ENCODE measurements around the gene FOXP1. TPM values are rescaled to one million over a fixed set of nuclear protein-coding genes. Genes with fewer than 3 reads are reported as not detected.
A peak's percentile ranks its signal among the peaks of the same experiment; 100 is the strongest.

The FOXP1 gene
- polyA plus RNA-seq, 4 donors = 4.9 to 66.5 (median 15.3) TPM

DNA sequence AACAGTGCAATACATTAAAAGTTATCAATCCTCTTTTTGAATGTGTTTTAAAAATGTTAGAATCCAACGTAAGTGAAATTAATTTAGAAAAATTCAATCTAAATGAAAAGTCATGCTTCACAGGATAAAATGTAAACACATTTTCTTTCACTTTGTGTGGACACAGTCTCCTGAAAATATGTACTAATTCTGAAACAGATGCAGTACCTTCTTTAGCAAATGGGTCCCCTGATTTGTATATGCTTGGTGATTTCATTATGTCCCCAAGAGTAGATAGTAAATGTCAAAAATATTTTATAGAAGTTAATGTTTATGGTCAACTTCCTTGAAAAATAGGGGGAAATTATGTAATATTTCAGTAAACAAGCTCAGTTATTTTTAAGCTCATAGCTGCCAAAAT is 28.9 kb downstream of the FOXP1 start:
- Histone ChIP-seq H3K27me3 (ENCODE audit: control insufficient read depth in 3 of 3, insufficient read depth in 3 of 3, low read length in 3 of 3) (no peaks in the 10 kb centered on the region), H3K9me3 (ENCODE audit: control insufficient read depth in 2 of 2, insufficient read depth in 1 of 2, low read depth in 1 of 2, low read length in 1 of 2) (peaks cover 0 to 4% of the 10 kb centered on the region in 2 donors), H3K4me1 (ENCODE audit: control insufficient read depth in 3 of 3, insufficient read depth in 2 of 3, low read depth in 1 of 3, low read length in 2 of 3) (peaks cover 0 to 2% (median 0%) of the 10 kb centered on the region in 3 donors), H3K36me3 (ENCODE audit: control insufficient read depth in 3 of 3, insufficient read depth in 2 of 3, low read depth in 1 of 3, low read length in 3 of 3) (peaks cover 0 to 16% (median 0%) of the 10 kb centered on the region in 3 donors), H3K4me3 (ENCODE audit: low read depth in 1 of 3, low read length in 3 of 3) (no peak overlapping the region), H3K27ac (ENCODE audit: low read depth in 1 of 3, low read length in 2 of 3) (no peak overlapping the region)
- no peak for DNase-seq
- peak; percentile 5 for FAIRE-seq
- 80 to 93% (median 84%) methylated on average over 1 of the region's 1 CpG for WGBS, 3 donors

DNA sequence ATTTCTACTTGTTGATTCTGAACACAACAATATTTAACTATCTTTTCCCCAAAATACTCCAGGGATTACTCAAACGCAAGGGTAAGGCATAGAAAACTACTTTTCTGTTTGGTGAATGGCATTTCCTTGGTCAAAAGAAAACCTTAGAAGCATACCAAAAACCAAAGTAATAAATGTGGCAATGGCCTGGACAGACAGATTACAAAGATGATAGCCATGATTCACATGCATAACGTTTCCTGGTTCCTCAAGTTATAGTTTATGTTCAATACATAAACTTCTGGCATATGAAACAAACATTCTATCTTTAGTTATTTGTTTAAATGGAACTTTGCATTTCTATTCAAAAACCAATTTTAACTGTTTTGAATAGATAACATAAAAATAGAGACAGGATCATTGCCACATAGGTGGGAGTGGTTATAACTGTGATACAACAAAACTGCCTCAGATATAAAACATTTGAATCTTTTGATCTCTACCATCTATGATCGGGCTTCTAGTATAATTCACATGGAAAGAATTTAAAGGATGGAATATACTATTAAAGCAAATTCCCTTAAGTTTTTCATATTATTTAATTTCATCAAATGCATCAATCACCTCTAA is 32.1 kb downstream of the FOXP1 start:
- Histone ChIP-seq H3K9me3 (ENCODE audit: control insufficient read depth in 2 of 2, insufficient read depth in 1 of 2, low read depth in 1 of 2, low read length in 1 of 2) (no peaks in the 10 kb centered on the region), H3K36me3 (ENCODE audit: control insufficient read depth in 3 of 3, insufficient read depth in 2 of 3, low read depth in 1 of 3, low read length in 3 of 3) (peaks cover 0 to 8% (median 0%) of the 10 kb centered on the region in 3 donors), H3K4me1 (ENCODE audit: control insufficient read depth in 3 of 3, insufficient read depth in 2 of 3, low read depth in 1 of 3, low read length in 2 of 3) (peaks cover 4 to 33% (median 4%) of the 10 kb centered on the region in 3 donors), H3K27me3 (ENCODE audit: control insufficient read depth in 3 of 3, insufficient read depth in 3 of 3, low read length in 3 of 3) (no peaks in the 10 kb centered on the region), H3K27ac (ENCODE audit: low read depth in 1 of 3, low read length in 2 of 3) (peak overlapping the region in 1 of 3 donors; percentile 4), H3K4me3 (ENCODE audit: low read depth in 1 of 3, low read length in 3 of 3) (no peak overlapping the region)
- FAIRE-seq (no peak), DNase-seq (no peak)
- WGBS, 3 donors = 69 to 85% (median 79%) methylated on average over 3 of the region's 3 CpGs

- no peak overlapping the region for H3K4me3 ChIP-seq (ENCODE audit: low read depth in 1 of 3, low read length in 3 of 3)
- FAIRE-seq = no peak
- WGBS, 3 donors = 84 to 95% (median 92%) methylated on average over 7 of the region's 7 CpGs
These were observed 33.6 kb downstream of the FOXP1 start for GRCh38 chr3:71549951-71550350.

DNA sequence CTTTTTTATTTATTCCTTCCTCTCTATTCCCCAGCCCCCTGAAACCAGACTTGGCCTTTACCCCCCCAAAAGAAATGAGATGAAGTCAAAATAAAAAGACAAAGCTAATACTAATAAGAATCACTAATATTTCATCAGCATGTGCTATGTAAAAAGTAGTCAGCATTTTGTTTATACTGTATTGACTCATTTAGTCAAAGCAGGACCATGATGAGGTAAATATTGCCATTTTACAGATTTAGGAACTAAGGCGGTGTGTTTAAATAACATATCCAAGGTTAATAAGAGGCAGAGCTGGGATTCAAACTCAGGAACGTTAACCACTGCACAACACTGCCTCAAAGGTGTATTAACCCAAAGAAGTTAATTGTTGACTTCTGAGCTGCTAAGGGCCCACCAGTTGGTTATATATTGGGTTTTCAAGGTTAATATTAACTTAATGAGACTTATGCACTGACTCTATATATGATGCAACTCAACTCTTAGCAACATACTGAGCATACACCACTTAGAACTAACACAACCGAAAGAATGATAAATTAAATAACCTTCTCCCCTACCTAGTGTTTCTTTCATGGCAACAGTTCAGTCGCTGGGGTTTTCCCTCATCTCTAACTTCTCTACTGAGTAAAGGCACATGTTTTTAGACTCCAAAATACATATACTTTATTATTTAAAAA is 34.7 kb downstream of the FOXP1 start:
- Histone ChIP-seq H3K9me3 (ENCODE audit: control insufficient read depth in 2 of 2, insufficient read depth in 1 of 2, low read depth in 1 of 2, low read length in 1 of 2) (no peaks in the 10 kb centered on the region), H3K27ac (ENCODE audit: low read depth in 1 of 3, low read length in 2 of 3) (peak overlapping the region in 1 of 3 donors; percentile 86), H3K27me3 (ENCODE audit: control insufficient read depth in 3 of 3, insufficient read depth in 3 of 3, low read length in 3 of 3) (no peaks in the 10 kb centered on the region), H3K4me3 (ENCODE audit: low read depth in 1 of 3, low read length in 3 of 3) (peak overlapping the region in 1 of 3 donors; percentile 11), H3K36me3 (ENCODE audit: control insufficient read depth in 3 of 3, insufficient read depth in 2 of 3, low read depth in 1 of 3, low read length in 3 of 3) (peaks cover 0 to 12% (median 0%) of the 10 kb centered on the region in 3 donors), H3K4me1 (ENCODE audit: control insufficient read depth in 3 of 3, insufficient read depth in 2 of 3, low read depth in 1 of 3, low read length in 2 of 3) (peaks cover 4 to 42% (median 4%) of the 10 kb centered on the region in 3 donors)
- no peak for FAIRE-seq
- DNase-seq = peak in 1 of 2 donors; percentile 69
- WGBS, 3 donors = 80 to 86% (median 84%) methylated on average over 4 of the region's 4 CpGs

More at GRCh38 chr3:71549951-71550350, 33.6 kb downstream of the FOXP1 start:
- Histone ChIP-seq H3K27me3 (ENCODE audit: control insufficient read depth in 3 of 3, insufficient read depth in 3 of 3, low read length in 3 of 3) (no peaks in the 10 kb centered on the region), H3K27ac (ENCODE audit: low read depth in 1 of 3, low read length in 2 of 3) (no peak overlapping the region), H3K4me1 (ENCODE audit: control insufficient read depth in 3 of 3, insufficient read depth in 2 of 3, low read depth in 1 of 3, low read length in 2 of 3) (peaks cover 4 to 42% (median 4%) of the 10 kb centered on the region in 3 donors), H3K36me3 (ENCODE audit: control insufficient read depth in 3 of 3, insufficient read depth in 2 of 3, low read depth in 1 of 3, low read length in 3 of 3) (peaks cover 0 to 12% (median 0%) of the 10 kb centered on the region in 3 donors), H3K9me3 (ENCODE audit: control insufficient read depth in 2 of 2, insufficient read depth in 1 of 2, low read depth in 1 of 2, low read length in 1 of 2) (no peaks in the 10 kb centered on the region)
- DNase-seq = no peak

- FAIRE-seq = no peak
- peak overlapping the region in 1 of 3 donors; percentile 86 for H3K27ac ChIP-seq (ENCODE audit: low read depth in 1 of 3, low read length in 2 of 3)
- H3K4me3 ChIP-seq (ENCODE audit: low read depth in 1 of 3, low read length in 3 of 3) = no peak overlapping the region
- H3K4me1 ChIP-seq (ENCODE audit: control insufficient read depth in 3 of 3, insufficient read depth in 2 of 3, low read depth in 1 of 3, low read length in 2 of 3) = peaks cover 4 to 42% (median 4%) of the 10 kb centered on the region in 3 donors
- no peaks in the 10 kb centered on the region for H3K27me3 ChIP-seq (ENCODE audit: control insufficient read depth in 3 of 3, insufficient read depth in 3 of 3, low read length in 3 of 3)
- WGBS, 3 donors = 54 to 75% (median 66%) methylated on average over 4 of the region's 4 CpGs
- no peaks in the 10 kb centered on the region for H3K9me3 ChIP-seq (ENCODE audit: control insufficient read depth in 2 of 2, insufficient read depth in 1 of 2, low read depth in 1 of 2, low read length in 1 of 2)
- peak; percentile 27 to 85 for DNase-seq
- peaks cover 0 to 22% (median 0%) of the 10 kb centered on the region in 3 donors for H3K36me3 ChIP-seq (ENCODE audit: control insufficient read depth in 3 of 3, insufficient read depth in 2 of 3, low read depth in 1 of 3, low read length in 3 of 3)
These were observed 36.0 kb downstream of the FOXP1 start for GRCh38 chr3:71547249-71548198.

DNA sequence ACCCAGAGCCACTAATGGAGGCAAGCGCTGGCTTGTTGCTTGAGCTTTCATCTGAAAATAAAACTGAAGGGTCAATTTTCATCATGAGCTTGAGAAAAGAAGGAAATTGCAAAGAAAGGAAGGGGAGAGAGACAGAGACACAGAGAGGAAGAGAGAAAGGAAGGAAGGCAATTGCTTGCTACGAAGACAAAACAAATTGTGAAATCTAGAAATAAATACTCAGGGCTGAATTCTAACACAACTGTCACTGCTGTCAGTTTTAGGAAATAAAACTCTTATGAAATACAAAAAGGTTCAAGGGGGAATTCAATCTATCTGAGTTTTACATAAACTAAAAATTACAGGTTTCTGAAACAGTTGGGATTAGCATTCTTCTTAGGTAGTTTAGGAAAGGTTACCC is 36.7 kb downstream of the FOXP1 start:
- no peak for DNase-seq
- Histone ChIP-seq H3K36me3 (ENCODE audit: control insufficient read depth in 3 of 3, insufficient read depth in 2 of 3, low read depth in 1 of 3, low read length in 3 of 3) (peaks cover 0 to 24% (median 0%) of the 10 kb centered on the region in 3 donors), H3K4me3 (ENCODE audit: low read depth in 1 of 3, low read length in 3 of 3) (no peak overlapping the region), H3K4me1 (ENCODE audit: control insufficient read depth in 3 of 3, insufficient read depth in 2 of 3, low read depth in 1 of 3, low read length in 2 of 3) (peaks cover 4 to 43% (median 4%) of the 10 kb centered on the region in 3 donors), H3K9me3 (ENCODE audit: control insufficient read depth in 2 of 2, insufficient read depth in 1 of 2, low read depth in 1 of 2, low read length in 1 of 2) (no peaks in the 10 kb centered on the region), H3K27me3 (ENCODE audit: control insufficient read depth in 3 of 3, insufficient read depth in 3 of 3, low read length in 3 of 3) (no peaks in the 10 kb centered on the region), H3K27ac (ENCODE audit: low read depth in 1 of 3, low read length in 2 of 3) (peak overlapping the region in 1 of 3 donors; percentile 86)
- no peak for FAIRE-seq
- 82 to 95% (median 94%) methylated on average over 2 of the region's 2 CpGs for WGBS, 3 donors

GRCh38 chr3:71545330-71545729 is 38.2 kb downstream of the FOXP1 start:
- peaks cover 4 to 51% (median 4%) of the 10 kb centered on the region in 3 donors for H3K4me1 ChIP-seq (ENCODE audit: control insufficient read depth in 3 of 3, insufficient read depth in 2 of 3, low read depth in 1 of 3, low read length in 2 of 3)

More at GRCh38 chr3:71545330-71545729, 38.2 kb downstream of the FOXP1 start:
- Histone ChIP-seq H3K36me3 (ENCODE audit: control insufficient read depth in 3 of 3, insufficient read depth in 2 of 3, low read depth in 1 of 3, low read length in 3 of 3) (peaks cover 0 to 21% (median 0%) of the 10 kb centered on the region in 3 donors), H3K27ac (ENCODE audit: low read depth in 1 of 3, low read length in 2 of 3) (no peak overlapping the region), H3K27me3 (ENCODE audit: control insufficient read depth in 3 of 3, insufficient read depth in 3 of 3, low read length in 3 of 3) (no peaks in the 10 kb centered on the region), H3K9me3 (ENCODE audit: control insufficient read depth in 2 of 2, insufficient read depth in 1 of 2, low read depth in 1 of 2, low read length in 1 of 2) (no peaks in the 10 kb centered on the region), H3K4me3 (ENCODE audit: low read depth in 1 of 3, low read length in 3 of 3) (no peak overlapping the region)
- WGBS, 3 donors = 82 to 98% (median 92%) methylated on average over 2 of the region's 2 CpGs
- FAIRE-seq (no peak), DNase-seq (no peak)

Measured in small intestine (tissue), 7 donors.